A549 (cell line): ENCODE measurements around the gene ZNF276.

ENCODE experiments used
- BHLHE40 ChIP-seq: IDR thresholded peaks from 2 replicates; pipeline ENCODE4 v1.6.1; 2012; ENCODE audit warnings: low read depth, low read length, inconsistent platforms
- EHF ChIP-seq: fragments of 250-450 bp; sonication (Bioruptor Pico); IDR thresholded peaks from 2 replicates; pipeline ENCODE4 v1.5.0; 2020; ENCODE audit warnings: mild to moderate bottlenecking
- GATA3 ChIP-seq: IDR thresholded peaks from 2 replicates; pipeline ENCODE4 v1.6.1; 2012; ENCODE audit warnings: borderline replicate concordance
- HDAC2 ChIP-seq: fragments of 200-600 bp; sonication (generic); IDR thresholded peaks from 2 replicates; pipeline ENCODE4 v1.6.1; 2016
- MAFK ChIP-seq: fragments of 450-650 bp; IDR thresholded peaks from 2 replicates; pipeline ENCODE4 v1.6.1; 2014; ENCODE audit not compliant: partially characterized antibody
- RARB ChIP-seq: fragments of 250-450 bp; sonication (Bioruptor Pico); IDR thresholded peaks from 2 replicates; pipeline ENCODE4 v1.8.0; 2021; ENCODE audit warnings: mild to moderate bottlenecking, moderate library complexity
- RCOR1 ChIP-seq: fragments of 150-350 bp; IDR thresholded peaks from 2 replicates; pipeline ENCODE4 v1.6.1; 2014; ENCODE audit warnings: antibody characterized with exemption, low read length, low read depth
- TF ChIP-seq, protein P1 (sequence below): fragments of >200 bp; sonication (Bioruptor Twin); formaldehyde crosslinking; IDR thresholded peaks from 3 replicates; pipeline ENCODE4 v1.5.1; 2016
- TF ChIP-seq, protein P2 (sequence below): fragments of 200-600 bp; sonication (generic); IDR thresholded peaks from 2 replicates; pipeline ENCODE4 v1.6.1; 2016; ENCODE audit warnings: antibody characterized with exemption, mild to moderate bottlenecking, moderate library complexity

DNA sequence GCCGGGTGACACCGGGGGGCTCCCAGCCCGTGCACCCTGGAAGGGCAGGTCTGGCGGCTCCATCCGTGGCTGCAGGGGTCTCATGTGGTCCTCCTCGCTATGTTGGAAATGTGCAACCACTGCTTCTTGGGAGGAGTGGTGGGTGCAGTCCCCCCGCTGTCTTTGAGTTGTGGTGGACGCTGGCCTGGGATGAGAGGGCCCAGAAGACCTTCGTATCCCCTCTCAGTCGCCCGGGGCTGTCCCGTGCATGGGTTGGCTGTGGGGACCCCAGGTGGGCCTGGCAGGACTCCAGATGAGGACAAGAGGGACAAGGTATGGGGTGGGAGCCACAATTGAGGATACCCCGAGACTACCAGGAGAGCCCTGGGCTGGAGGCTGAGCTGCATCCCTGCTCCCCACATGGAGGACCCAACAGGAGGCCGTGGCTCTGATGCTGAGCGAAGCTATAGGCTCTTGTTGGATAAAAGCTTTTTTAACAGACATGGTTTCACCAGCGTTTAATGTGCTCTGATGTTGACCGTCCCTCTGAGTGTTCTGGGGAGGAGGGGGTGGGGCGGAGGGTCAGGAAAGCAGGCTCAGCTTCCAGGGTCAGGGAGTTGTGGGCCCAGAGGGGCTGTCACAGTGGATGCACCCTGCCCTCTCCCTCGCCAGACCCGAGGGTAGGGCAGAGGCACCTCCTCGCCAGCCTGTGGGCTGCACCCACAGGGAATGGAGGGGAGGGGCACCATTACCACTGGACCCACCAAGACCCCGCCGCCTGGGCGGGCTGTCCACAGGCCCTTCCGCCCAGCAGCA lies 25.3 kb upstream of the ZNF276 start:
- TF ChIP-seq, protein P1, sequence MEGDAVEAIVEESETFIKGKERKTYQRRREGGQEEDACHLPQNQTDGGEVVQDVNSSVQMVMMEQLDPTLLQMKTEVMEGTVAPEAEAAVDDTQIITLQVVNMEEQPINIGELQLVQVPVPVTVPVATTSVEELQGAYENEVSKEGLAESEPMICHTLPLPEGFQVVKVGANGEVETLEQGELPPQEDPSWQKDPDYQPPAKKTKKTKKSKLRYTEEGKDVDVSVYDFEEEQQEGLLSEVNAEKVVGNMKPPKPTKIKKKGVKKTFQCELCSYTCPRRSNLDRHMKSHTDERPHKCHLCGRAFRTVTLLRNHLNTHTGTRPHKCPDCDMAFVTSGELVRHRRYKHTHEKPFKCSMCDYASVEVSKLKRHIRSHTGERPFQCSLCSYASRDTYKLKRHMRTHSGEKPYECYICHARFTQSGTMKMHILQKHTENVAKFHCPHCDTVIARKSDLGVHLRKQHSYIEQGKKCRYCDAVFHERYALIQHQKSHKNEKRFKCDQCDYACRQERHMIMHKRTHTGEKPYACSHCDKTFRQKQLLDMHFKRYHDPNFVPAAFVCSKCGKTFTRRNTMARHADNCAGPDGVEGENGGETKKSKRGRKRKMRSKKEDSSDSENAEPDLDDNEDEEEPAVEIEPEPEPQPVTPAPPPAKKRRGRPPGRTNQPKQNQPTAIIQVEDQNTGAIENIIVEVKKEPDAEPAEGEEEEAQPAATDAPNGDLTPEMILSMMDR, result no peak
- TF ChIP-seq RCOR1, result no peak
- TF ChIP-seq GATA3, result no peak
- TF ChIP-seq EHF, result no peak
- TF ChIP-seq HDAC2, result no peak
- no peak for TF ChIP-seq MAFK
- TF ChIP-seq, protein P2, sequence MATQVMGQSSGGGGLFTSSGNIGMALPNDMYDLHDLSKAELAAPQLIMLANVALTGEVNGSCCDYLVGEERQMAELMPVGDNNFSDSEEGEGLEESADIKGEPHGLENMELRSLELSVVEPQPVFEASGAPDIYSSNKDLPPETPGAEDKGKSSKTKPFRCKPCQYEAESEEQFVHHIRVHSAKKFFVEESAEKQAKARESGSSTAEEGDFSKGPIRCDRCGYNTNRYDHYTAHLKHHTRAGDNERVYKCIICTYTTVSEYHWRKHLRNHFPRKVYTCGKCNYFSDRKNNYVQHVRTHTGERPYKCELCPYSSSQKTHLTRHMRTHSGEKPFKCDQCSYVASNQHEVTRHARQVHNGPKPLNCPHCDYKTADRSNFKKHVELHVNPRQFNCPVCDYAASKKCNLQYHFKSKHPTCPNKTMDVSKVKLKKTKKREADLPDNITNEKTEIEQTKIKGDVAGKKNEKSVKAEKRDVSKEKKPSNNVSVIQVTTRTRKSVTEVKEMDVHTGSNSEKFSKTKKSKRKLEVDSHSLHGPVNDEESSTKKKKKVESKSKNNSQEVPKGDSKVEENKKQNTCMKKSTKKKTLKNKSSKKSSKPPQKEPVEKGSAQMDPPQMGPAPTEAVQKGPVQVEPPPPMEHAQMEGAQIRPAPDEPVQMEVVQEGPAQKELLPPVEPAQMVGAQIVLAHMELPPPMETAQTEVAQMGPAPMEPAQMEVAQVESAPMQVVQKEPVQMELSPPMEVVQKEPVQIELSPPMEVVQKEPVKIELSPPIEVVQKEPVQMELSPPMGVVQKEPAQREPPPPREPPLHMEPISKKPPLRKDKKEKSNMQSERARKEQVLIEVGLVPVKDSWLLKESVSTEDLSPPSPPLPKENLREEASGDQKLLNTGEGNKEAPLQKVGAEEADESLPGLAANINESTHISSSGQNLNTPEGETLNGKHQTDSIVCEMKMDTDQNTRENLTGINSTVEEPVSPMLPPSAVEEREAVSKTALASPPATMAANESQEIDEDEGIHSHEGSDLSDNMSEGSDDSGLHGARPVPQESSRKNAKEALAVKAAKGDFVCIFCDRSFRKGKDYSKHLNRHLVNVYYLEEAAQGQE, result no peak
- no peak for TF ChIP-seq RARB (CRISPR knock-in tag)
- TF ChIP-seq BHLHE40, result no peak
